ENCODE measurements around the gene JMJD1C.

- TF ChIP-seq RBAK (tag by site-specific recombination; IDR thresholded peaks at IDR 0.05) = no peak
- TF ChIP-seq ZNF184 (tag by site-specific recombination; IDR thresholded peaks at IDR 0.05) = no peak
- TF ChIP-seq ZFP41 (tag by site-specific recombination; IDR thresholded peaks at IDR 0.05; ENCODE audit: borderline replicate concordance) = no peak
- TF ChIP-seq HOXC10 (CRISPR knock-in tag; IDR thresholded peaks at IDR 0.05) = no peak
- no peak for TF ChIP-seq ZNF274 (IDR thresholded peaks at IDR 0.05; ENCODE audit: low read length)
- TF ChIP-seq ZNF274 (tag by site-specific recombination; IDR thresholded peaks at IDR 0.05; ENCODE audit: borderline replicate concordance) = no peak
- no peak for TF ChIP-seq SETDB1 (IDR thresholded peaks at IDR 0.05; ENCODE audit: insufficient read length, low read length)
- TF ChIP-seq REPIN1 (tag by site-specific recombination; IDR thresholded peaks at IDR 0.05; ENCODE audit: low read depth) = no peak
- no peak for TF ChIP-seq ZNF701 (tag by site-specific recombination; IDR thresholded peaks at IDR 0.05)
These were observed 325.7 kb downstream of the JMJD1C start for GRCh38 chr10:63140077-63140476.

All from HEK293 (cell line).